HL-60 (cell line): ENCODE measurements around the gene DNAH1.

Experiments
- DNase-seq, 2 experiments: peaks; one replicate each; pipeline ENCODE4 v3.0.0-alpha.2; 2010 to 2020; ENCODE audit warnings: low read depth in 1 of 2, low spot score in 1 of 2
- H3K27ac ChIP-seq: fragments of 250-450 bp; sonication (Bioruptor Pico); replicated peaks from 2 replicates; pipeline ENCODE4 v1.5.1; 2020; ENCODE audit warnings: mild to moderate bottlenecking, moderate library complexity
- H3K27me3 ChIP-seq: fragments of 250-450 bp; sonication (Bioruptor Pico); 2 replicates; pipeline ENCODE4 v1.5.1; 2021; ENCODE audit warnings: mild to moderate bottlenecking, moderate library complexity; ENCODE audit not compliant: insufficient read depth, poor library complexity, severe bottlenecking
- H3K4me3 ChIP-seq: replicated peaks from 2 replicates; pipeline ENCODE4 v1.5.1; 2011; ENCODE audit warnings: mild to moderate bottlenecking, control low read depth, low read length; ENCODE audit not compliant: insufficient read depth
- CTCF ChIP-seq: IDR thresholded peaks from one replicate; pipeline ENCODE4 v1.5.1; 2011; ENCODE audit warnings: low read length, control low read depth, inconsistent platforms; ENCODE audit not compliant: insufficient read depth
- GABPA ChIP-seq: IDR thresholded peaks from 2 replicates; pipeline ENCODE4 v1.6.1; 2012; ENCODE audit warnings: low read depth
- POLR2AphosphoS5 ChIP-seq: IDR thresholded peaks from 2 replicates; pipeline ENCODE4 v1.6.1; 2012; ENCODE audit warnings: low read depth
- SPI1 ChIP-seq: IDR thresholded peaks from 2 replicates; pipeline ENCODE4 v1.6.1; 2012; ENCODE audit warnings: low read depth, mild to moderate bottlenecking, borderline replicate concordance
- TF ChIP-seq, protein P1 (sequence below): IDR thresholded peaks from 2 replicates; pipeline ENCODE4 v1.6.1; 2012; ENCODE audit warnings: low read depth; ENCODE audit not compliant: insufficient replicate concordance

The DNAH1 gene

DNA sequence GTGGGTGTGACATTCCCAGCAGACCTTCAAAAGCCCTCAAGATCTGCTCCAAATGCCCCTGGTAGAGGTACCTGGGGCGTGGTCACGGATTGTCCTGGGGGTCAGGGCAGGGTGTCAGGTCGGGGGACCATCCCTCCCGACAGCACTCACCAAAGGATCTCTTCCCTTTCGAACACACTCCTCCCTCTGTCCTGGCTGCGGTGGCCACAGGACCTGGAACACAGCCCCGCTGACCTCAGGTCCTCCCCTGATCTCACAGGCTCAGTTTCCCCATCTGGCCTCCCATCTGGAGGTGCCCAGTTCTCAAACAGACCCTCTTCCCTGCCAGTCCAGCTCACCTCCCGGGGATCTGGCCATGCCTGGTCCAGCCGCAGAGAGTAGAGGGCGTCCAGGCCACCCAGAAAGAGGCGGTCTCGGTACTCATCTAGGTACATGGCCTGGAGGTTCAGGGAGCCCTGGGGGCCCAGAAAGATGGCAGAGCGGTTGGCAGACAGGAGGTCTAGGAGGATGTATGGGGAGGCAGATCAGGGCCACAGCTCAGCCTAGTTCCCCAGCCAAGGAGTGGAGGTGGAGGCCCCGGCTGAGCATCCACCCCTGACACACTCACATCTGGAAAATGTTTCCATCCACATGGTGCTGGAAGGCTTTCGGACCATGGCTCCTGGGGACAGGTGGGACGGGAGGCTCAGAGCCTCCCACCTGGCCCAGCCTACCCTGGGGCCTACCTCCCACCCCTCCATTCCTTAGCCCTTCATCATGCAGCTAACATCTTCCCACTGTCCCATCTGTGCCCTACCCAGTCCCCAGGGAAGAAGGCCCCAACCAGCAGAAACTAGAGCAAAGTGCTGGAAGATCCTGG is 126.5 kb downstream of the DNAH1 start:
- H3K4me3 ChIP-seq = no peak overlapping the region
- H3K27ac ChIP-seq = no peak overlapping the region
- no peak for DNase-seq

GRCh38 chr3:52443268-52443610 is 127.1 kb downstream of the DNAH1 start:
- TF ChIP-seq, protein P1, sequence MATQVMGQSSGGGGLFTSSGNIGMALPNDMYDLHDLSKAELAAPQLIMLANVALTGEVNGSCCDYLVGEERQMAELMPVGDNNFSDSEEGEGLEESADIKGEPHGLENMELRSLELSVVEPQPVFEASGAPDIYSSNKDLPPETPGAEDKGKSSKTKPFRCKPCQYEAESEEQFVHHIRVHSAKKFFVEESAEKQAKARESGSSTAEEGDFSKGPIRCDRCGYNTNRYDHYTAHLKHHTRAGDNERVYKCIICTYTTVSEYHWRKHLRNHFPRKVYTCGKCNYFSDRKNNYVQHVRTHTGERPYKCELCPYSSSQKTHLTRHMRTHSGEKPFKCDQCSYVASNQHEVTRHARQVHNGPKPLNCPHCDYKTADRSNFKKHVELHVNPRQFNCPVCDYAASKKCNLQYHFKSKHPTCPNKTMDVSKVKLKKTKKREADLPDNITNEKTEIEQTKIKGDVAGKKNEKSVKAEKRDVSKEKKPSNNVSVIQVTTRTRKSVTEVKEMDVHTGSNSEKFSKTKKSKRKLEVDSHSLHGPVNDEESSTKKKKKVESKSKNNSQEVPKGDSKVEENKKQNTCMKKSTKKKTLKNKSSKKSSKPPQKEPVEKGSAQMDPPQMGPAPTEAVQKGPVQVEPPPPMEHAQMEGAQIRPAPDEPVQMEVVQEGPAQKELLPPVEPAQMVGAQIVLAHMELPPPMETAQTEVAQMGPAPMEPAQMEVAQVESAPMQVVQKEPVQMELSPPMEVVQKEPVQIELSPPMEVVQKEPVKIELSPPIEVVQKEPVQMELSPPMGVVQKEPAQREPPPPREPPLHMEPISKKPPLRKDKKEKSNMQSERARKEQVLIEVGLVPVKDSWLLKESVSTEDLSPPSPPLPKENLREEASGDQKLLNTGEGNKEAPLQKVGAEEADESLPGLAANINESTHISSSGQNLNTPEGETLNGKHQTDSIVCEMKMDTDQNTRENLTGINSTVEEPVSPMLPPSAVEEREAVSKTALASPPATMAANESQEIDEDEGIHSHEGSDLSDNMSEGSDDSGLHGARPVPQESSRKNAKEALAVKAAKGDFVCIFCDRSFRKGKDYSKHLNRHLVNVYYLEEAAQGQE = no peak
- TF ChIP-seq SPI1 (no peak), GABPA (no peak), POLR2AphosphoS5 (no peak), CTCF (no peak)
- no peak for DNase-seq
- H3K4me3 ChIP-seq = no peak overlapping the region
- no peak overlapping the region for H3K27ac ChIP-seq
- H3K27me3 ChIP-seq = no peaks in the 10 kb centered on the region

More for the DNA sequence above, 126.5 kb downstream of the DNAH1 start:
- TF ChIP-seq CTCF (no peak), SPI1 (no peak), POLR2AphosphoS5 (no peak)
- TF ChIP-seq, protein P1 = no peak
- no peaks in the 10 kb centered on the region for H3K27me3 ChIP-seq

- no peak for DNase-seq
- TF ChIP-seq GABPA (no peak), SPI1 (no peak), POLR2AphosphoS5 (no peak), CTCF (no peak)
- TF ChIP-seq, protein P1 = no peak
- no peak overlapping the region for H3K27ac ChIP-seq
- no peaks in the 10 kb centered on the region for H3K27me3 ChIP-seq
- H3K4me3 ChIP-seq = peak overlapping the region; percentile 50
These were observed 127.9 kb downstream of the DNAH1 start for GRCh38 chr3:52443791-52444687.
